NOMO-1 treated with DMSO at 0.1 percent for 48 hours (cell line): ENCODE measurements around the gene IMMP2L.

Experiments
- DNase-seq: peaks from one replicate; lab custom pipeline; 2025; ENCODE audit not compliant: unreplicated experiment; lab: John Stamatoyannopoulos, UW

The IMMP2L gene

GRCh38 chr7:110905773-110906566 lies 656.3 kb downstream of the IMMP2L start:
- no peak for DNase-seq

GRCh38 chr7:110898516-110898915 lies 663.8 kb downstream of the IMMP2L start:
- no peak for DNase-seq

- DNase-seq: no peak
Measured at GRCh38 chr7:110897538-110897937, 664.8 kb downstream of the IMMP2L start.

- DNase-seq: no peak
Measured at GRCh38 chr7:110894111-110894510, 668.2 kb downstream of the IMMP2L start.

GRCh38 chr7:110891197-110891596 lies 671.1 kb downstream of the IMMP2L start:
- no peak for DNase-seq

- no peak for DNase-seq
Measured at GRCh38 chr7:110890101-110890500, 672.2 kb downstream of the IMMP2L start.

GRCh38 chr7:110889335-110889734 lies 673.0 kb downstream of the IMMP2L start:
- no peak for DNase-seq

- no peak for DNase-seq
Measured at GRCh38 chr7:110888641-110889040, 673.7 kb downstream of the IMMP2L start.

- no peak for DNase-seq
Measured at GRCh38 chr7:110885474-110885873, 676.8 kb downstream of the IMMP2L start.

- DNase-seq: no peak
Measured at GRCh38 chr7:110881721-110882120, 680.6 kb downstream of the IMMP2L start.

GRCh38 chr7:110880971-110881370 lies 681.3 kb downstream of the IMMP2L start:
- DNase-seq: no peak

- DNase-seq: no peak
Measured at GRCh38 chr7:110877016-110877415, 685.3 kb downstream of the IMMP2L start.

- DNase-seq: no peak
Measured at GRCh38 chr7:110875346-110875745, 686.9 kb downstream of the IMMP2L start.

GRCh38 chr7:110871856-110872255 lies 690.4 kb downstream of the IMMP2L start:
- no peak for DNase-seq

- DNase-seq: no peak
Measured at GRCh38 chr7:110870926-110871325, 691.4 kb downstream of the IMMP2L start.

GRCh38 chr7:110868458-110868857 lies 693.8 kb downstream of the IMMP2L start:
- DNase-seq: no peak

GRCh38 chr7:110867771-110868170 lies 694.5 kb downstream of the IMMP2L start:
- no peak for DNase-seq

- no peak for DNase-seq
Measured at GRCh38 chr7:110863258-110863657, 699.0 kb downstream of the IMMP2L start.

GRCh38 chr7:110861163-110861562 lies 701.1 kb downstream of the IMMP2L start:
- peak; percentile 12 for DNase-seq

- no peak for DNase-seq
Measured at GRCh38 chr7:110857106-110857505, 705.2 kb downstream of the IMMP2L start.

- DNase-seq: no peak
Measured at GRCh38 chr7:110856704-110857103, 705.6 kb downstream of the IMMP2L start.

GRCh38 chr7:110854651-110855050 lies 707.6 kb downstream of the IMMP2L start:
- no peak for DNase-seq

- DNase-seq: no peak
Measured at GRCh38 chr7:110854166-110854565, 708.1 kb downstream of the IMMP2L start.
